NCI-H2227 treated with DMSO at 0.1 percent for 48 hours (cell line): ENCODE measurements around the gene PHETA1.
A peak's percentile ranks its signal among the peaks of the same experiment; 100 is the strongest.

Experiments
- DNase-seq: peaks from one replicate; lab custom pipeline; 2025; lab: John Stamatoyannopoulos, UW

Gene PHETA1

GRCh38 chr12:111368788-111369495 lies at the start of gene PHETA1:
TSS of gene PHETA1 (minus strand) at chr12:111369095. CDS start at chr12:111363427, 5,668 bp downstream.
- peak; percentile 85 for DNase-seq

DNA sequence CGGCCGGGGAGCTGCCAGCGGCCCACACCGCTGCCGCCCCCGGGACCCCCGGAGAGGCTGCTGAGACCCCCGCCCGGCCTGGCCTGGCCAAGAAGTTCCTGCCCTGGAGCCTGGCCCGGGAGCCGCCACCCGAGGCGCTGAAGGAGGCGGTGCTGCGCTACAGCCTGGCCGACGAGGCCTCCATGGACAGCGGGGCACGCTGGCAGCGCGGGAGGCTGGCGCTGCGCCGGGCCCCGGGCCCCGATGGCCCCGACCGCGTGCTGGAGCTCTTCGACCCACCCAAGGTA lies 49.6 kb upstream of the PHETA1 start:
- DNase-seq, result no peak

GRCh38 chr12:111417784-111418593 lies 49.1 kb upstream of the PHETA1 start:
- DNase-seq, result no peak

DNA sequence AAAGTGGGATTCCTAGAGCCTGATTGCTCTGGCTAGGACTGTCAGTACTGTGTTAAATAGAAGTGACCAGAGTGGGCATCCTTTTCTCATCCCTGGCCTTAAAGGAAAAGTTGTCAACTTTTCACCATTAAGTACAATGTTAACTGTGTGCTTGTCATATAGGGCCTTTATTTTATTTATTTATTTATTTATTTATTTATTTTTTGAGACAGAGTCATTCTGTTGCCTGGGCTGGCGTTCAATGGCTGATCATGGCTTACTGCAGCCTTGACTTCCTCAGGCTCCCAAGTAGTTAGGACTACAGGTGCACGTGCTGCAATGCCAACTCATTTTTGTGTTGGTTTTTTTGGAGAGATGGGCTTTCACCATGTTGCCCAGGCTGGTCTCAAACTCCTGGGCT lies 48.4 kb upstream of the PHETA1 start:
- no peak for DNase-seq

DNA sequence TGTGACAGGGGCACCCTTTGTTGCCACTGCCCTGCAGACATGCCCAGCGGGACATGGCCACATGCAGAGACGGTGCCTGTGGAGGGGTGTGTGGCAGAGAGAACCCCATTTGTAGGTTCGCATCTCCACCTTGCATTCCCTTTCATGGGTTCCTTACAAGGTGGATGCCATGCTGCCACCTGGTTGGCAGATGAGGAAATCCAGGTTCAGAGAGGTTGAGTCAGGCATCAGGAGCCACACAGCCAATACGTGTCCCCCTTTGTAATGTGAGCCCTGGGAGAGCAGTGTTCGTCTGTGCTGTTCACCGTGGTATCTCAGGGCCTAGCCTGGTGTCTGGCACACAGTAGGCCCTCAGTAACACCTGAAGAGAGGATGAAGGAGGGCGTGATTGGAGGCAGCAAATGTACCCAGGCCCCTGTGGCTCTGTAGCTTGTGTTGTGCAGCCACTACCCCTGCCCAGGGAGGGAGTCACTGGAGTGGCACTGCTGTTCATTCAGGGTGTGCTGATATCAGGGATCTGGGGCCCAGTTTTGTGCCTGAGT lies 45.9 kb upstream of the PHETA1 start:
- DNase-seq, result no peak

DNA sequence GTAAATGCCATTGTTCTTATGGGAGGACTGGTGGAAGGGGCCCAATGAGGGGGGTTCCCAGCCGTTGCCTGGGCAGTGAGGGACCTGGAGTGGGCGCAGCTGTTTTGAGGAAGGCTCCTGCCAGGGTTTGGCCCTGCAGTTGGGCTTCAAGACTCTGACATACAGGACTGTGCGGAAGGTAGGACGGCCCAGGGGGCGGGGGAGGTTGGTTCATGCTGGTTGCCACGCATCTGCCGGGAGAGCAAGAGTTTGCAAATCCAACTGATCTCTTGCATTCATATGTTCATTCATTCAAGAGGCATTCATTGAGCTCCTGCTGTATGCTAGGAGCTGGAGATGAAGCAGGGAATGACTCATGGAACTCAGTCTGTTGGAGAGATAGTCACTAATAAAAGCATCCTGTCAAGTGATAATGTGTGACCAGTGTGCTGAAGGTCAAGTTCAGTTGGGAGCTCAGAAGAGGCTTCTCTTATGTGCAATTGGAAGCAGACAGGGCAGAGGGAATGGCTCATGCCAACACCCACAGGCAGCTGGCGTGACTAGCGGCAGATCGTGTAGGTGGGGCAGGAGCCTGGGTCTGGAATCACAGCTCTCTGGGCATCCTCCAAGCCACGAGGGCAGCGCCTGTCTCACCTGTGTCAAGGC lies 44.7 kb upstream of the PHETA1 start:
- peak; percentile 15 for DNase-seq

GRCh38 chr12:111412830-111413441 lies 44.0 kb upstream of the PHETA1 start:
- no peak for DNase-seq

DNA sequence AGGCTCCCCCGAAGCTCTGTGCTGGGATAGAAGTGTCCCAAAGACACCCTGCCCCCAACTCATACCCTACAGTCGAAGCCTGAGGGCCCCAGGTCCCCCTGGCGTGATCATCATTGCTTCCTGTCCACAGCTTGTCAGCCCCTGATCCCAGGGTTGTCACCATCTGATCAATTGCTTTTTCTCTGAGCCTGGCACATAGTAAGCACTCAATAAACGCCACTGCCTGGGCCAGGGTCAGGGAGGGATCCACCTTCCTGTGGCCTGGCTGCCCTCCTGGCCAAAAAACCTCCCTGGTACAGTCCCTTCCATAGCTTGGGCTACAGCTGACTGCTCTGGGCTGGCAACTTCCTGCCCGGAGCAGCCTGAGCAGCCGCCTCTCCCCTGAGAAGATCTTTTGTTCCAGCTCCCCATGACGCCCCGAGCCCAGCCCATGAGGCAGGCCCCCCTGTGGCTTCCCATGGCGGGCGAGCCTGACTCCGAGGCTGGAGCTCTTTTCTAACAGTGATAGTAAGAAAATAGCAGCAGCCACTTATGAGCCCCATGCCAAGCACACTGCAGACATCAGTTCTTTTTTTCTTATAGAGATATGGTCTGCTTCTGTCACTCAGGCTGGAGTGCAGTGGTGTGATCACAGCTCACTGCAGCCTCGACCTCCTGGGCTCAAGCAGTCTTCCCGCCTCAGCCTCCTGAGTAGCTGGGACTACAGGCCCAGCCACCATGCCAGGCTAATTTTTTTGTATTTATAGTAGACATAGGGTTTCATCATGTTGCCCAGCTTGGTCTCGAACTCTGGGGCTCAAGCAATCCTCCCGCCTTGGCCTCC lies 43.3 kb upstream of the PHETA1 start:
- peak; percentile 11 for DNase-seq

GRCh38 chr12:111411185-111411764 lies 42.4 kb upstream of the PHETA1 start:
- DNase-seq, result no peak

- DNase-seq, result no peak
Measured at GRCh38 chr12:111410431-111411184, 41.7 kb upstream of the PHETA1 start.

GRCh38 chr12:111409780-111410430 lies 41.0 kb upstream of the PHETA1 start:
- no peak for DNase-seq

GRCh38 chr12:111409403-111409779 lies 40.5 kb upstream of the PHETA1 start:
- DNase-seq, result no peak

- DNase-seq, result no peak
Measured at GRCh38 chr12:111408686-111409402, 39.9 kb upstream of the PHETA1 start.

DNA sequence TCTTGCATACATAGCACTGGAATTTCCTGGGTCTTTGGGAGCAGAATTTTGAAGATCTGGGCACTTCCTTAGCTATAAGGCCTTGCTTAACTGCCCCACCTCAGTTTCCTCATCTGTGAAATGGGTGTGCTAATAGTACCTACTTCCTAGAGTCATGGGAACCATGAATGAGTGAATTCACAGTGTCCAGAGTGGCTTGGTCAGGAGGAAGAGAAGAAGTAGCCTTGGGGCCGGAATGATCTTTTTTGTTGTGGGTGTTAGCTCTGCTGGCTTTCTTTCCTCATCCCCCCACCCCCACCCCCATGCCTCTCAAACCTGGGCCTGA lies 39.2 kb upstream of the PHETA1 start:
- no peak for DNase-seq

- DNase-seq, result no peak
Measured at GRCh38 chr12:111407377-111408115, 38.7 kb upstream of the PHETA1 start.

DNA sequence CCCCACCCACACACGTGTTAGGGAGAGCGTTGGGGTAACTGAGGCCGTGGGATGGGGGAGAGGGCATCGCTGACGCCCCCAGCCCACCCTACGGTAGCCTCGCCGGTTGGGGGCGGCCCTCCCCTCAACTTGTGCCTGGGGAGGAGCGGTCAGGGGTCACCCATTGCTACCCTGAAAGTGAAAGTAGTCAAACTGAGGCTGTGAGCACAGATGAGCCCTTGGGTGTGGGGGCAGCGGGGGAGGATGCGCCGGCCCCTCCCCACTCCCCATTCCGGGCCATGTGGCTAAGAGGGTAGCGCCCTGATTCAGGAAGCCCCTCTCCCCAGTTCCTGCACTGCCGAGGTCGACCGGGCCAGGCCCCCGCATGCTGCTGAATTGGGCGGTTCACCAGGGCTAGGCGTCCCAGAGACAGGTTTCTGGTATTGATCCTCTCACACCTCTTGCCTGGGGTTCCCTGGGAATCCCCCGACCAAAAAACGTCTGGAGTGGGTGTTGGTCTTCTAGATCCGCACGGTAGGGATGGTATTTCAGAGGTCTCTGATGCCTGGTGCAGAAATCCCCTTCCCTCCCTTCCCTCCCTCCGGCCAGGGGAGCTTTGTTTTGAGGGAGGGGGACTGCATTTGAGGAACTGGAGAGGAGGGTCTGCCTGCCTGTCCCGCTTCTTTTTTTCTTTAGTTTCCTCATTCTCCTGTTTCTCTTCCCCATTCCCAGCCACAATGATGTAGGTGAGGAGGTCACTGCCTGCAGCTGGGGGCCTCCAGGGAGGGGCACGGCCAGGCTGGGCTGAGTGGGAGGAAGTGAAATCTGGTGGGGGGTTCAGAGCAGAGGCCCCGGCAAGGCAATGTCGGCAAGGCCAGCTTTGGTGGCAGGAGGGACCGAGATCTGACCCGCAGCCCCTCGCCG lies 37.8 kb upstream of the PHETA1 start:
- DNase-seq, result no peak

- no peak for DNase-seq
Measured at GRCh38 chr12:111405859-111406473, 37.1 kb upstream of the PHETA1 start, which contains the start of gene SH2B3. TSS of gene SH2B3 (plus strand) at chr12:111405923. CDS start at chr12:111418146, 12,223 bp downstream.
